HEK293T (cell line): ENCODE measurements around the gene EPG5.

Source experiments
- CTCF ChIA-PET: fragments of 350-600 bp; formaldehyde crosslinking; extraction: SDS; loops from one replicate; lab custom pipeline; 2021; ENCODE audit warnings: antibody characterized with exemption, inconsistent platforms; lab: Yijun Ruan, JAX
- POLR2A ChIA-PET: fragments of 350-600 bp; formaldehyde crosslinking; extraction: SDS; loops from one replicate; lab custom pipeline; 2020; ENCODE audit warnings: antibody characterized with exemption, inconsistent platforms; lab: Yijun Ruan, JAX
- DNase-seq: peaks from one replicate; pipeline ENCODE4 v3.0.0; 2012; ENCODE audit warnings: mixed read lengths; ENCODE audit errors: extremely low spot score
- ARNT ChIP-seq: fragments of 450-650 bp; IDR thresholded peaks from 2 replicates; pipeline ENCODE4 v1.6.1; 2017; ENCODE audit warnings: mild to moderate bottlenecking
- BHLHE40 ChIP-seq: fragments of 450-650 bp; IDR thresholded peaks from 2 replicates; pipeline ENCODE4 v1.6.1; 2016; ENCODE audit warnings: mild to moderate bottlenecking, moderate library complexity, borderline replicate concordance
- CTBP1 ChIP-seq: fragments of 450-650 bp; IDR thresholded peaks from 2 replicates; pipeline ENCODE4 v1.6.1; 2016; ENCODE audit warnings: borderline replicate concordance
- ELF4 ChIP-seq: fragments of 450-650 bp; IDR thresholded peaks from 2 replicates; pipeline ENCODE4 v1.6.1; 2017; ENCODE audit warnings: antibody characterized with exemption
- FOXA1 ChIP-seq: fragments of 450-650 bp; IDR thresholded peaks from 2 replicates; pipeline ENCODE4 v1.6.1; 2016; ENCODE audit warnings: mild to moderate bottlenecking
- FOXK2 ChIP-seq: fragments of 450-650 bp; IDR thresholded peaks from 2 replicates; pipeline ENCODE4 v1.6.1; 2016; ENCODE audit warnings: mild to moderate bottlenecking
- FOXM1 ChIP-seq: fragments of 450-650 bp; IDR thresholded peaks from 2 replicates; pipeline ENCODE4 v1.6.1; 2017; ENCODE audit warnings: mild to moderate bottlenecking, borderline replicate concordance
- HDGF ChIP-seq: fragments of 450-650 bp; IDR thresholded peaks from 2 replicates; pipeline ENCODE4 v1.6.1; 2017; ENCODE audit warnings: antibody characterized with exemption, borderline replicate concordance
- L3MBTL2 ChIP-seq: fragments of 450-650 bp; conservative IDR thresholded peaks from 2 replicates; pipeline ENCODE4 v1.6.1; 2016; ENCODE audit warnings: mild to moderate bottlenecking
- LEF1 ChIP-seq: fragments of 450-650 bp; IDR thresholded peaks from 2 replicates; pipeline ENCODE4 v1.6.1; 2017; ENCODE audit warnings: mild to moderate bottlenecking, borderline replicate concordance
- NFRKB ChIP-seq: fragments of 450-650 bp; IDR thresholded peaks from 2 replicates; pipeline ENCODE4 v1.6.1; 2016; ENCODE audit warnings: mild to moderate bottlenecking, moderate library complexity
- SP1 ChIP-seq: fragments of 450-650 bp; IDR thresholded peaks from 2 replicates; pipeline ENCODE4 v1.6.1; 2017
- SUZ12 ChIP-seq: fragments of 450-650 bp; IDR thresholded peaks from 2 replicates; pipeline ENCODE4 v1.6.1; 2016; ENCODE audit warnings: mild to moderate bottlenecking
- TARDBP ChIP-seq: fragments of 450-650 bp; IDR thresholded peaks from 2 replicates; pipeline ENCODE4 v1.6.1; 2016
- ZNF384 ChIP-seq: fragments of 450-650 bp; IDR thresholded peaks from 2 replicates; pipeline ENCODE4 v1.6.1; 2016
- TF ChIP-seq, protein P1 (sequence below): fragments of 450-650 bp; IDR thresholded peaks from 2 replicates; pipeline ENCODE4 v1.6.1; 2016

EPG5 gene

DNA sequence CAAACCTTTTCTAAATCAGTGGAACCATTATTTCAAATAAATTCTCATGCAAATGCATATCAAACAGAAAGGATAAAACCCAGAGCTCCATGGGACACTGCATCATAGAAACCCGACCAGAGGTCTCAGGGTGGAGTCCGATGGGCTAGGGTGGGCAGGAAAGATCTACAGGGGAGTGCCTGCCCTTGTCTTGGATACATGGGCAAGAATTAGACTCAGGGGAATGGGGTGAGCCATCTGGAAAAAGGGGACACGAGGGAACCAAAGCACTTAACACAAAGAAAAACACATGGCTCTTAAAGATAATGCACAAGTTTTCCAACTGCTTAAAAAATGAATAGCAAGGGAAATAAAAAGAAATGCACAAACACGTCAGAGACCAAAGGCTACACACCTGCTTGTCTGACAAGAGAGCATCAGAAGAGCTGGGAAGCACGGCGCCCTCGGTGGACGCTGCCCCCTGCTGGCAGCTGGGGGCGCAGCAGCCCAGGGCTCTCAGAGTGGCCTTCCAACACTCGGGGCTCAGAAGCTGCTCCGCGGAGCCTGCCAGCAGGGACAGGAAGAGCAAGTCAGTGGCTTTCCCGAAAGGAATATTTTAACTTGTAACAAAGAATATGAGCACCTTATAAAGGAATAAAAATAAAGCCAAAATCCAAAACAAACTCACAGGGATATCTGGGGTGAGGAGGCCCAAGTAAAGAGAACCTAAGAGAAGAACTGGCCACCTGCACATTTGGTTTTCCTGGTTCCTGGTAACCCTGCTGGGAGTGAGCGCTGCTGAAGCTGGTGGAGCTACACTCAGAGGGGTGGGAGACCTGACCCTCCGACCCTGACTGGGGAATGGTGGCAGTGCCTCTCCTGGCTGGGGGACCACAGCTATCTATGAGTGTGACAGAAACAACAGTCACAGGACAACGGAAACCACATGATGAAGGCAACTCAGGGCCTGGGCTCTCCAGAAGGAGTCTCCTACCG, 87.2 kb downstream of the EPG5 start:
- POLR2A ChIA-PET = no interaction called here
- TF ChIP-seq BHLHE40 = no peak
- TF ChIP-seq HDGF = no peak
- TF ChIP-seq NFRKB = no peak
- TF ChIP-seq FOXK2 = no peak
- no peak for TF ChIP-seq ARNT
- TF ChIP-seq FOXA1 = no peak
- TF ChIP-seq ELF4 = no peak
- TF ChIP-seq, protein P1, sequence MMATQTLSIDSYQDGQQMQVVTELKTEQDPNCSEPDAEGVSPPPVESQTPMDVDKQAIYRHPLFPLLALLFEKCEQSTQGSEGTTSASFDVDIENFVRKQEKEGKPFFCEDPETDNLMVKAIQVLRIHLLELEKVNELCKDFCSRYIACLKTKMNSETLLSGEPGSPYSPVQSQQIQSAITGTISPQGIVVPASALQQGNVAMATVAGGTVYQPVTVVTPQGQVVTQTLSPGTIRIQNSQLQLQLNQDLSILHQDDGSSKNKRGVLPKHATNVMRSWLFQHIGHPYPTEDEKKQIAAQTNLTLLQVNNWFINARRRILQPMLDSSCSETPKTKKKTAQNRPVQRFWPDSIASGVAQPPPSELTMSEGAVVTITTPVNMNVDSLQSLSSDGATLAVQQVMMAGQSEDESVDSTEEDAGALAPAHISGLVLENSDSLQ = no peak
- CTCF ChIA-PET = interaction anchor here (0.6 to 1.3 kb wide), 11 partner anchors 11 to 384 kb away, joined by 3 to 7 read pairs (median 3); no protein-coding TSS in a partner anchor
- peak; percentile 74 for DNase-seq

DNA sequence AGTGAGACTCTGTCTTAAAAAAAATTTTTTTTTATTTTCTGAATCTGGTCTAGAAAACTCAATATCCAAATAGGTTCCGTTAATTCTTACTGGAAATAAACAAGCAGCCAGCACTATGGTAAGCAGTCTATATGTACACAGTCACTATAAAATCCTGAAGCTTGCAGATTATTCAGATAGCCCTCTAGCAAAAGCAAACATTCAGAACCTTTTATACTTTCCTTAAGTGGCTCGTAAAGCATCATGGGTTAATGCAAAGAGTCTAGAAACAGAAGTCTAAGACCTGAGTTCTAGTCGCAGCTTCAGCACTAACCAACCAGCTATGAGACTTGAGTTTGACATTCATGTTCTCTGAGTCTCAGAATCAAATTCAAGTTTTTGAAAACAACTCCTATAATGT, 89.7 kb downstream of the EPG5 start:
- ChIA-PET CTCF (no interaction called here), POLR2A (no interaction called here)
- TF ChIP-seq FOXM1 = no peak
- no peak for TF ChIP-seq CTBP1
- TF ChIP-seq ARNT = no peak
- TF ChIP-seq ELF4 = no peak
- TF ChIP-seq TARDBP = no peak
- TF ChIP-seq FOXK2 = no peak
- TF ChIP-seq L3MBTL2 = no peak
- TF ChIP-seq FOXA1 = no peak
- no peak for TF ChIP-seq LEF1
- TF ChIP-seq SP1 = no peak
- TF ChIP-seq, protein P1 = no peak
- TF ChIP-seq BHLHE40 = no peak
- TF ChIP-seq SUZ12 = no peak
- TF ChIP-seq ZNF384 = no peak
- TF ChIP-seq NFRKB = no peak
- TF ChIP-seq HDGF = no peak
- DNase-seq = no peak

DNA sequence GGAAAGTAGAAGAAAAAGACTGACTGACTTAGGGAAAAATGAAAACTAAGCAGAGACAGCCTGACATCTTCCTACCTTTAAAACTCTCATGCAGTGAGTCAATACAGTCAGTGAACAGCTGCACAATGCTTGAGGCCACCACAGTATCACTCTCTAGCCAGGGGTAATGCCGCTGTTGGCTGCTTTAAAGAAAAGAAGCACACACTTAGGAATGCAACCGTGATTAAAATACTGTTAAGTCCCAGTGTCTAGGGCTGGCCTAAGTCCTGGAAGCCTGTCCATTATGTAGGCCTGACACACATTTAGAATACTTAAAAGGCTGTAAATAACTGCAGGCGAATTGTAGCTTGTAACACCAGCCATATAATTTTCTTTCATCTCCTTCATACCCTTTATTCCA, 91.0 kb downstream of the EPG5 start:
- ChIA-PET CTCF (no interaction called here), POLR2A (no interaction called here)
- DNase-seq = no peak
- TF ChIP-seq LEF1 = no peak
- no peak for TF ChIP-seq NFRKB
- no peak for TF ChIP-seq FOXA1
- TF ChIP-seq ARNT = no peak
- TF ChIP-seq TARDBP = no peak
- no peak for TF ChIP-seq SUZ12
- no peak for TF ChIP-seq HDGF
- TF ChIP-seq SP1 = no peak
- TF ChIP-seq BHLHE40 = no peak

DNA sequence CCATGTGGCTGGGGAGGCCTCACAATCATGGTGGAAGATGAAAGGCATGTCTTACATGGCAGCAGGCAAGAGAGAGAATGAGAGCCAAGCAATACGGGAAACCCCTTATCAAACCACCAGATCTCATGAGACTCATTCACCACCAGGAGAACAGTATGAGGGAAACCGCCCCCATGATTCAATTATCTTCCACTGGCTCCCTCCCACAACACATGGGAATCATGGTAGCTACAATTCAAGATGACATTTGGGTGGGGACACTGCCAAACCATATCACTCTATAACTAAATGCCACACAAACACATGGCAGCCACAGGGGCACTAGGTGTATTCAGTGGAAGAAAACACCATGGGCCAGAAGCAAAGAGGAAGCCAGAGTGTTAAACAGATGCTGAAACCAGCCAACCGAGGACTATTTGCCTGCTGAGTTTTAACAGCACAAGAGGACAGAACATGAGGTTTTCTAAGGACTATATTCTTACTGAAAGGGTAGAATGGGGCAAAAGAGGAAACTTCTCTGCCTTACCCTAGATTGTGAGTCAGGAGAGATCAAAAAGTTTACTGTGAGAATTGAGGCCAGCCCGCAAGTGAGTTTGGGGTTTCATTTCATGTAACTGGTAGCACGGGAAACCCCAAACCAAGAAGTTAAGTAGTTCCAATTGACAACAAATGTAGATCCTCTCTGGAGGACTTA, 92.5 kb downstream of the EPG5 start:
- TF ChIP-seq ZNF384 = no peak
- no peak for TF ChIP-seq ELF4
- ChIA-PET CTCF (no interaction called here), POLR2A (no interaction called here)
- no peak for DNase-seq

DNA sequence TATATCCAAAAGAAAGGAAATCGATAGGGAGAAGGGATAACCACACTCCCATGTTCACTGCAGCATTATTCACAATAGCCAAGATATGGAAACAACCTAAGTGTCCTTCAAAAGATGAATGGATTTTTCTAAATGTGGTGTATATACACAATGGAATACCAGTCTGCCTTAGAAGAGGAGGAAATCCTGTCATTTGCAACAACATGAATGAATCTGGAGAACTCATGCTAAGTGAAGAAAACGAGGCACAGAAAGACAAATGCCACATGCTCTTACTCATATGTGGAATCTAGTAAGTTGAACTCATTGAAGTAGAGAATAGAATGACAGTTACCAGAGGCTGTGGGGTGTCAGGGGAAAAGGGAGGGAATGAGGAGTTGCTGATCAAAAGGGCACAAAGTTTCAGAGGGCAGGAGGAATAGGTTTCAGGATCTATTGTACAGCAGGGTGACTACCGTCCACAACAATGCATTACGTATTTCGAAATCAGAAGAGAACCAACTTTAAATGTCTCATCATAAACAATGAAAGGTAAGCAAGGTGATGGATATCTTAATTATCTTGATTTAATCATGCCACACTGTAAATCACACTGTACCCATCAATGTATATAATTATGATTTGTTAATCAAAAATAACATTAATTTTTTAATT, 95.6 kb downstream of the EPG5 start:
- POLR2A ChIA-PET = no interaction called here

More for the DNA sequence above, 95.6 kb downstream of the EPG5 start:
- no peak for DNase-seq
- no peak for TF ChIP-seq NFRKB
- no peak for TF ChIP-seq ZNF384
- TF ChIP-seq FOXA1 = no peak
- no peak for TF ChIP-seq FOXM1
- TF ChIP-seq ARNT = no peak
- no peak for TF ChIP-seq TARDBP
- TF ChIP-seq BHLHE40 = no peak
- TF ChIP-seq, protein P1 = no peak
- no peak for TF ChIP-seq FOXK2
- no peak for TF ChIP-seq ELF4
- TF ChIP-seq L3MBTL2 = no peak
- no peak for TF ChIP-seq CTBP1
- no peak for TF ChIP-seq SUZ12
- CTCF ChIA-PET = no interaction called here
